GM18498 (cell line): ENCODE data around the gene ARRDC5.
"Not testable (repeated sequence)": the region's sequence is repeated elsewhere in the genome, so short reads cannot be mapped to it uniquely, and the experiment has no call there.

ENCODE experiments used
- ATAC-seq: cut with Tn5 transposase; IDR thresholded peaks from one replicate; pipeline ENCODE4 v1.9.1; 2021; ENCODE audit warnings: mild to moderate bottlenecking, moderate library complexity; ENCODE audit not compliant: unreplicated experiment

Gene ARRDC5

GRCh38 chr19:4871711-4872110 lies 31.0 kb downstream of the ARRDC5 start:
- ATAC-seq: no peak

- ATAC-seq: no peak
Measured at GRCh38 chr19:4870025-4870700, 32.5 kb downstream of the ARRDC5 start.

GRCh38 chr19:4868286-4868834 lies 34.3 kb downstream of the ARRDC5 start:
- ATAC-seq: no peak

- peak; percentile 89 for ATAC-seq
Measured at GRCh38 chr19:4867534-4868285, 35.0 kb downstream of the ARRDC5 start, which contains the start of gene PLIN3. Gene PLIN3, minus strand, starts transcription at chr19:4867667. Its CDS starts 6,273 bp downstream, at chr19:4861394.

- no peak for ATAC-seq
Measured at GRCh38 chr19:4866595-4867424, 35.9 kb downstream of the ARRDC5 start.

- no peak for ATAC-seq
Measured at GRCh38 chr19:4861147-4861546, 41.5 kb downstream of the ARRDC5 start.

- no peak for ATAC-seq
Measured at GRCh38 chr19:4859697-4860096, 43.0 kb downstream of the ARRDC5 start.

- ATAC-seq: not testable (repeated sequence)
Measured at GRCh38 chr19:4856468-4856867, 46.2 kb downstream of the ARRDC5 start.

- not testable (repeated sequence) for ATAC-seq
Measured at GRCh38 chr19:4853506-4853905, 49.2 kb downstream of the ARRDC5 start.

GRCh38 chr19:4852484-4852883 lies 50.2 kb downstream of the ARRDC5 start:
- no peak for ATAC-seq

GRCh38 chr19:4851551-4852290 lies 51.0 kb downstream of the ARRDC5 start:
- ATAC-seq: no peak

GRCh38 chr19:4849019-4849418 lies 53.7 kb downstream of the ARRDC5 start:
- ATAC-seq: no peak

- ATAC-seq: no peak
Measured at GRCh38 chr19:4847190-4847973, 55.3 kb downstream of the ARRDC5 start.

- ATAC-seq: not testable (repeated sequence)
Measured at GRCh38 chr19:4845975-4846374, 56.7 kb downstream of the ARRDC5 start.

GRCh38 chr19:4844348-4845179 lies 58.1 kb downstream of the ARRDC5 start:
- no peak for ATAC-seq

- no peak for ATAC-seq
Measured at GRCh38 chr19:4843647-4843965, 59.1 kb downstream of the ARRDC5 start.
